Adrenal gland (tissue), 5 donors: Measurements from ENCODE around the gene BRSK2.

ENCODE experiments used
- POLR2A ChIP-seq, 2 donors: fragments of 450-650 bp; IDR thresholded peaks; one replicate each; pipeline ENCODE4 v1.6.1; 2017; ENCODE audit warnings: antibody characterized with exemption in 2 of 2, mild to moderate bottlenecking in 2 of 2, moderate library complexity in 1 of 2
- TF ChIP-seq, protein P1 (sequence below), 6 experiments: fragments of 450-650 bp in 4 of 6; fragments of 200-600 bp in 2 of 6; sonication (generic) in 1 of 6; IDR thresholded peaks; 1 replicate in 5 of 6; 2 replicates in 1 of 6; pipeline versions ENCODE4 v1.5.1 to v1.8.0; 2016 to 2021; ENCODE audit warnings: antibody characterized with exemption in 6 of 6, mild to moderate bottlenecking in 2 of 6, moderate library complexity in 1 of 6
- donor health status: DM: no; HTN: no; CAD: no.

DNA sequence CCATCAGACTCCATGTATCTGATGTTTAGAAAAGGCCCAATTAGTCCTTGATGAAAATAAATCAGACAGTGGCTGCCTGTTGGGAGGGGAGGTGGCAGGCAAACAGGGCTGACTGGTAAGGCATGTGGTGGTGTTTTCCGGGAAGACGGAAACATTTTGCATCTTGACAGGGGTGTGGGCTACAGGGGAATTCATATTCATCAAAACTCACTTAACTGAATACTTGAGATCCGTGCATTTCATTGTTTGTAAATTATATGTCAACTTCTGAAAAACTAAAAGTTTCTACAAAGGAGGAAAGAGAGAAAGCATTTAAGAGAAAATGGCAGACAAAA, 107.0 kb downstream of the BRSK2 start:
- TF ChIP-seq, protein P1, sequence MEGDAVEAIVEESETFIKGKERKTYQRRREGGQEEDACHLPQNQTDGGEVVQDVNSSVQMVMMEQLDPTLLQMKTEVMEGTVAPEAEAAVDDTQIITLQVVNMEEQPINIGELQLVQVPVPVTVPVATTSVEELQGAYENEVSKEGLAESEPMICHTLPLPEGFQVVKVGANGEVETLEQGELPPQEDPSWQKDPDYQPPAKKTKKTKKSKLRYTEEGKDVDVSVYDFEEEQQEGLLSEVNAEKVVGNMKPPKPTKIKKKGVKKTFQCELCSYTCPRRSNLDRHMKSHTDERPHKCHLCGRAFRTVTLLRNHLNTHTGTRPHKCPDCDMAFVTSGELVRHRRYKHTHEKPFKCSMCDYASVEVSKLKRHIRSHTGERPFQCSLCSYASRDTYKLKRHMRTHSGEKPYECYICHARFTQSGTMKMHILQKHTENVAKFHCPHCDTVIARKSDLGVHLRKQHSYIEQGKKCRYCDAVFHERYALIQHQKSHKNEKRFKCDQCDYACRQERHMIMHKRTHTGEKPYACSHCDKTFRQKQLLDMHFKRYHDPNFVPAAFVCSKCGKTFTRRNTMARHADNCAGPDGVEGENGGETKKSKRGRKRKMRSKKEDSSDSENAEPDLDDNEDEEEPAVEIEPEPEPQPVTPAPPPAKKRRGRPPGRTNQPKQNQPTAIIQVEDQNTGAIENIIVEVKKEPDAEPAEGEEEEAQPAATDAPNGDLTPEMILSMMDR (IDR thresholded peaks at IDR 0.05): no peak
- TF ChIP-seq POLR2A (IDR thresholded peaks at IDR 0.05): no peak
